Measurements from ENCODE around the gene NDUFV1. TPM values are rescaled to one million over a fixed set of nuclear protein-coding genes. Genes with fewer than 3 reads are reported as not detected.

Gene NDUFV1
- polyA plus RNA-seq, 3 donors = 71.6 to 174 (median 72.1) TPM

- H3K36me3 Mint-ChIP-seq = no peaks in the 10 kb centered on the region
- H3K4me3 Mint-ChIP-seq = no peak overlapping the region
- peaks cover 3 to 13% (median 6%) of the 10 kb centered on the region in 7 donors for H3K9me3 Mint-ChIP-seq
- Histone ChIP-seq H4K20me1 (ENCODE audit: insufficient read depth, low read length) (no peaks in the 10 kb centered on the region), H3K4me1 (ENCODE audit: control insufficient read depth in 1 of 2, insufficient read depth in 2 of 2, low read length in 2 of 2) (peaks cover 25 to 28% of the 10 kb centered on the region in 2 donors), H3K36me3 (replicated peaks in 1 of 2; ENCODE audit: control insufficient read depth in 1 of 2, insufficient read depth in 2 of 2, low read length in 2 of 2) (no peaks in the 10 kb centered on the region), H3K27ac (ENCODE audit: low read depth in 1 of 2, low read length in 2 of 2) (no peak overlapping the region), H3K79me2 (ENCODE audit: insufficient read depth, low read length) (no peaks in the 10 kb centered on the region), H3K4me2 (replicated peaks; ENCODE audit: extremely low read depth, low read length, poor library complexity, severe bottlenecking) (no peak overlapping the region), H3K4me3 (replicated peaks in 1 of 3; ENCODE audit: low read depth in 2 of 3, low read length in 3 of 3) (no peak overlapping the region), H3K9ac (ENCODE audit: insufficient read depth, low read length, poor library complexity, severe bottlenecking) (no peak overlapping the region), H3K27me3 (ENCODE audit: control insufficient read depth in 2 of 2, insufficient read depth in 2 of 2, low read length in 2 of 2) (peaks cover 0 to 20% of the 10 kb centered on the region in 2 donors), H2AFZ (ENCODE audit: insufficient read depth, low read depth, low read length, poor library complexity, severe bottlenecking) (no peak overlapping the region), H3K9me3 (replicated peaks in 1 of 2; ENCODE audit: control insufficient read depth in 1 of 2, insufficient read depth in 1 of 2, low read length in 2 of 2) (peaks cover 4 to 10% of the 10 kb centered on the region in 2 donors)
- no peak for DNase-seq
- no peak overlapping the region for H3K27ac Mint-ChIP-seq
- peaks cover 24% of the 10 kb centered on the region for H3K4me1 Mint-ChIP-seq
- WGBS (ENCODE audit: insufficient coverage) = 92% methylated on average over 3 of the region's 5 CpGs
- TF ChIP-seq, protein P1, sequence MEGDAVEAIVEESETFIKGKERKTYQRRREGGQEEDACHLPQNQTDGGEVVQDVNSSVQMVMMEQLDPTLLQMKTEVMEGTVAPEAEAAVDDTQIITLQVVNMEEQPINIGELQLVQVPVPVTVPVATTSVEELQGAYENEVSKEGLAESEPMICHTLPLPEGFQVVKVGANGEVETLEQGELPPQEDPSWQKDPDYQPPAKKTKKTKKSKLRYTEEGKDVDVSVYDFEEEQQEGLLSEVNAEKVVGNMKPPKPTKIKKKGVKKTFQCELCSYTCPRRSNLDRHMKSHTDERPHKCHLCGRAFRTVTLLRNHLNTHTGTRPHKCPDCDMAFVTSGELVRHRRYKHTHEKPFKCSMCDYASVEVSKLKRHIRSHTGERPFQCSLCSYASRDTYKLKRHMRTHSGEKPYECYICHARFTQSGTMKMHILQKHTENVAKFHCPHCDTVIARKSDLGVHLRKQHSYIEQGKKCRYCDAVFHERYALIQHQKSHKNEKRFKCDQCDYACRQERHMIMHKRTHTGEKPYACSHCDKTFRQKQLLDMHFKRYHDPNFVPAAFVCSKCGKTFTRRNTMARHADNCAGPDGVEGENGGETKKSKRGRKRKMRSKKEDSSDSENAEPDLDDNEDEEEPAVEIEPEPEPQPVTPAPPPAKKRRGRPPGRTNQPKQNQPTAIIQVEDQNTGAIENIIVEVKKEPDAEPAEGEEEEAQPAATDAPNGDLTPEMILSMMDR (IDR thresholded peaks at IDR 0.05) = no peak
- intact Hi-C loops (cut with micrococcal nuclease) = no loop called here
- peaks cover 13 to 35% (median 28%) of the 10 kb centered on the region in 3 donors for H3K27me3 Mint-ChIP-seq (ENCODE audit: low read depth in 3 of 3)
These were observed 37.3 kb downstream of the NDUFV1 start for GRCh38 chr11:67644042-67644441.

- DNase-seq = no peak
- Histone ChIP-seq H3K9me3 (replicated peaks in 1 of 2; ENCODE audit: control insufficient read depth in 1 of 2, insufficient read depth in 1 of 2, low read length in 2 of 2) (peaks cover 4 to 10% of the 10 kb centered on the region in 2 donors), H3K79me2 (ENCODE audit: insufficient read depth, low read length) (no peaks in the 10 kb centered on the region), H3K4me2 (replicated peaks; ENCODE audit: extremely low read depth, low read length, poor library complexity, severe bottlenecking) (no peak overlapping the region), H3K36me3 (replicated peaks in 1 of 2; ENCODE audit: control insufficient read depth in 1 of 2, insufficient read depth in 2 of 2, low read length in 2 of 2) (no peaks in the 10 kb centered on the region), H3K4me3 (replicated peaks in 1 of 3; ENCODE audit: low read depth in 2 of 3, low read length in 3 of 3) (no peak overlapping the region), H3K27me3 (ENCODE audit: control insufficient read depth in 2 of 2, insufficient read depth in 2 of 2, low read length in 2 of 2) (peaks cover 0 to 20% of the 10 kb centered on the region in 2 donors), H3K4me1 (ENCODE audit: control insufficient read depth in 1 of 2, insufficient read depth in 2 of 2, low read length in 2 of 2) (peaks cover 32 to 35% of the 10 kb centered on the region in 2 donors), H3K9ac (ENCODE audit: insufficient read depth, low read length, poor library complexity, severe bottlenecking) (no peak overlapping the region), H2AFZ (ENCODE audit: insufficient read depth, low read depth, low read length, poor library complexity, severe bottlenecking) (no peak overlapping the region), H3K27ac (ENCODE audit: low read depth in 1 of 2, low read length in 2 of 2) (no peak overlapping the region), H4K20me1 (ENCODE audit: insufficient read depth, low read length) (no peaks in the 10 kb centered on the region)
- WGBS (ENCODE audit: insufficient coverage) = 96% methylated on average over 20 of the region's 22 CpGs
- intact Hi-C loops (cut with micrococcal nuclease) = no loop called here
- no peaks in the 10 kb centered on the region for H3K36me3 Mint-ChIP-seq
- TF ChIP-seq, protein P1 (IDR thresholded peaks at IDR 0.05) = no peak
- no peak overlapping the region for H3K4me3 Mint-ChIP-seq
- H3K9me3 Mint-ChIP-seq = peaks cover 3 to 13% (median 6%) of the 10 kb centered on the region in 7 donors
- H3K27me3 Mint-ChIP-seq (ENCODE audit: low read depth in 3 of 3) = peaks cover 13 to 37% (median 29%) of the 10 kb centered on the region in 3 donors
- peaks cover 32% of the 10 kb centered on the region for H3K4me1 Mint-ChIP-seq
- H3K27ac Mint-ChIP-seq = no peak overlapping the region
These were observed 38.0 kb downstream of the NDUFV1 start for GRCh38 chr11:67644472-67645418.
